Dendritic cell treated with granulocyte-macrophage colony-stimulating factor and Interleukin-4, amounts not matched to agents 40 ng/mL and 50 ng/mL, for 4 days (primary cell): ENCODE data around the gene PRKAB2.
"Not testable (repeated sequence)": the region's sequence is repeated elsewhere in the genome, so short reads cannot be mapped to it uniquely, and the experiment has no call there.

Source experiments
- H3K27ac Mint-ChIP-seq: one replicate; pipeline ENCODE4 v1.8.0; 2022; ENCODE audit warnings: mild to moderate bottlenecking, mixed read lengths
- H3K27me3 Mint-ChIP-seq: one replicate; pipeline ENCODE4 v1.8.0; 2022; ENCODE audit warnings: mild to moderate bottlenecking, mixed read lengths
- H3K36me3 Mint-ChIP-seq: one replicate; pipeline ENCODE4 v1.8.0; 2022; ENCODE audit warnings: low read depth, mixed read lengths
- H3K4me1 Mint-ChIP-seq: one replicate; pipeline ENCODE4 v1.8.0; 2022; ENCODE audit warnings: low read depth, mixed read lengths
- H3K4me3 Mint-ChIP-seq: one replicate; pipeline ENCODE4 v1.8.0; 2022; ENCODE audit warnings: mild to moderate bottlenecking, moderate library complexity, mixed read lengths
- H3K9me3 Mint-ChIP-seq: one replicate; pipeline ENCODE4 v1.8.0; 2022; ENCODE audit warnings: mixed read lengths
- intact Hi-C: fragments of 100-400 bp; cut with micrococcal nuclease; formaldehyde crosslinking; loops from one replicate; pipeline ENCODE4 v1.15.0; 2022

The PRKAB2 gene

DNA sequence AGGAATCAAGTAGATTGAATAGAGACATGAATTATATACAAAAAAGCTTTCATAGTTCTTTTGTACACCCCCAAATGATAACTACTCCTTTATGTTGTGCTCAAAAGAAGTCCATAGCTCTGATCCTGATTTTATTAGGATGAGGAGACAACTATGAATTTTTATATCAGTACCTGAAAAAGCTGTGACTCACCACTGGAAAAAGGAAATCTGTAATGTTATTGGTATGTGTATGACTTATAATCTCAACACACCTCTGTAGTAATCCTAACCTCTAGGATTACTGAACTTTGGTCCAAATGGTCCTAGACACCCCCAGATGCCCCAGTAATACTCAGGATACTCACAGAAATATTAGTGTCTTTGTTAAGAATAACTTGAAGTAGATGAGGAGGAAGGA is 10.2 kb downstream of the PRKAB2 start:
- Mint-ChIP-seq H3K27me3 (no peaks in the 10 kb centered on the region), H3K4me1 (no peaks in the 10 kb centered on the region), H3K27ac (no peak overlapping the region), H3K36me3 (peaks cover 86% of the 10 kb centered on the region), H3K4me3 (no peak overlapping the region), H3K9me3 (no peaks in the 10 kb centered on the region)
- intact Hi-C loops = no loop called here

GRCh38 chr1:147157116-147157515 is 15.2 kb downstream of the PRKAB2 start:
- H3K4me3 Mint-ChIP-seq, H3K27me3 Mint-ChIP-seq, H3K27ac Mint-ChIP-seq, H3K9me3 Mint-ChIP-seq, H3K4me1 Mint-ChIP-seq, intact Hi-C loops: not testable (repeated sequence)
- H3K36me3 Mint-ChIP-seq = peaks cover 75% of the 10 kb centered on the region

DNA sequence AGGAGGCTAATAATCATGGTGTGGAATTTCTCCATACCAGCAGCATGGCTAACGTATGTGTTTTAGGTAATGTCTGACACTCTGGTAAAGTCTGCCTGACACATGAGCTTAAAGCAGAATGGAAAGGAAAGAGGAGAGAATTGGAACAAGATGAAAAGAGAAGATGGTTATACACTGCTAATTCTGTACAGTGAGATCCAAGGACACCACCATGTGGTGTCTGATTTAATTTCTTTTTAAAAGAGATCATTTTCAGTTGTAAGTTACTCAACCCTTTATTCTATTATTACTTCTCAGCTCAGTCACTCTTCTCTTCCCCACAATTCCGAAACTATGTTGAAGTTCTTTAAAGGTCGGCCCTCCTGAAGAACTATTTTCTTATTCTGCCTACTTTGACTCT is 15.6 kb downstream of the PRKAB2 start:
- Mint-ChIP-seq H3K27me3 (no peaks in the 10 kb centered on the region), H3K4me3 (no peak overlapping the region), H3K36me3 (peaks cover 70% of the 10 kb centered on the region), H3K27ac (no peak overlapping the region), H3K9me3 (no peaks in the 10 kb centered on the region), H3K4me1 (no peaks in the 10 kb centered on the region)
- intact Hi-C loops = no loop called here

- Mint-ChIP-seq H3K4me3 (no peak overlapping the region), H3K36me3 (peaks cover 36% of the 10 kb centered on the region), H3K27me3 (no peaks in the 10 kb centered on the region), H3K4me1 (no peaks in the 10 kb centered on the region), H3K9me3 (no peaks in the 10 kb centered on the region), H3K27ac (no peak overlapping the region)
- intact Hi-C loops = no loop called here
Observed at GRCh38 chr1:147152772-147153171, 19.5 kb downstream of the PRKAB2 start.

GRCh38 chr1:147151244-147151643 is 21.0 kb downstream of the PRKAB2 start:
- no peaks in the 10 kb centered on the region for H3K4me1 Mint-ChIP-seq
- H3K27ac Mint-ChIP-seq = no peak overlapping the region
- H3K36me3 Mint-ChIP-seq = peaks cover 21% of the 10 kb centered on the region
- no peaks in the 10 kb centered on the region for H3K9me3 Mint-ChIP-seq
- no peak overlapping the region for H3K4me3 Mint-ChIP-seq
- intact Hi-C loops = no loop called here
- H3K27me3 Mint-ChIP-seq = no peaks in the 10 kb centered on the region

DNA sequence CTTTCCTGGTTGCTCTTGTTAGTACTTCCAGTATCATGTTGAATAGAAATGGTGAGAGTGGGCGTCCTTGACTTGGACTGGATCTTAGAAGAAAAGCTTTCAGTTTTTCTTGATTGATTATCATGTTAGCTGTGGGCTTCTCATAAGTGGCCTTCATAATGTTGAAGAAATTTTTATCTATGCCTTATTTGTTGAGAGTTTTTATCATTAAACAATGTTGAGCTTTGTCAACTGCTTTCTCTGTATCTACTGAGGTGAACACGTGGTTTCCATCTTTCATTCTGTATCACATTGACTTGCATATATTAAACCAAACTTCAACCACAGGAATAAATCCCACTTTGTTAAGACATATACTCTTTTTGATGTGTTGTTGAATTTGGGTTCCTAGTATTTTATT is 29.4 kb downstream of the PRKAB2 start:
- intact Hi-C loops = no loop called here
- Mint-ChIP-seq H3K4me1 (no peaks in the 10 kb centered on the region), H3K9me3 (no peaks in the 10 kb centered on the region), H3K27me3 (peaks cover 4% of the 10 kb centered on the region), H3K27ac (no peak overlapping the region), H3K36me3 (no peaks in the 10 kb centered on the region), H3K4me3 (no peak overlapping the region)

- H3K27ac Mint-ChIP-seq, intact Hi-C loops, H3K27me3 Mint-ChIP-seq, H3K4me3 Mint-ChIP-seq, H3K4me1 Mint-ChIP-seq, H3K9me3 Mint-ChIP-seq, H3K36me3 Mint-ChIP-seq: not testable (repeated sequence)
Observed at GRCh38 chr1:147130721-147131120, 41.5 kb downstream of the PRKAB2 start.

DNA sequence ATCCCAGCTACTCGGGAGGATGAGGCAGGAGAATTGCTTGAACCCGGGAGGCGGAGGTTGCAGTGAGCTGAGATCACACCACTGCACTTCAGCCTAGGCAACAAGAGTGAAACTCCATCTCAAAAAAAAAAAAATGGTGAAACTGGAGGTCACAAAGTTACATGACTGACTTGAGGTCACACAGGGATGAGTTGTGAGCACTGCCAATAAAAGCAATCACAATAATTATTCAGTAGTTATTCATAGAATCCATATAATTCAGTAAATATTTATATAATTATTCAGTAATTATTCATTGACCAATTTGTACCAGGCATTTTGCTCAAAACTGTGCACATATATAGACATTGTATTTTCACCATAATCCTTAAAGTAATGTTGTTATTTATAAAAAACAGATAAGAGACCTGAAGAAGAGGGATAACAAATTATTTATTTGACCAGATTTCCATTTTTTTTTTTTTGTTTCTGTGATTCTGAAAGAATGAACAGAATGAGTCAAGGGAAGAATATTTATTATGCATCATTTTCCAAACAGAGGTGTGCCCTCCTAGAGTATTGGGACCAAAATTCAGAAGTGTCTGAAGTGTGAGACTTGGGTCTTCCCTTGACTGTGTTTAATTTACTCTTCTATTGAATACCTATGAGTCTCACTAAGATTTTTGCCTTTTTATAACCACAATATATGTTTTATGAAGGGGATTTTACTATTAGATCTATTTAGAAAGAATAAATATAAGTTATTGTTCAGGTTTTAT is 43.0 kb downstream of the PRKAB2 start:
- intact Hi-C loops = no loop called here
- H3K4me1 Mint-ChIP-seq = no peaks in the 10 kb centered on the region
- no peaks in the 10 kb centered on the region for H3K36me3 Mint-ChIP-seq
- H3K27ac Mint-ChIP-seq = no peak overlapping the region
- no peaks in the 10 kb centered on the region for H3K27me3 Mint-ChIP-seq
- no peak overlapping the region for H3K4me3 Mint-ChIP-seq
- H3K9me3 Mint-ChIP-seq = no peaks in the 10 kb centered on the region

DNA sequence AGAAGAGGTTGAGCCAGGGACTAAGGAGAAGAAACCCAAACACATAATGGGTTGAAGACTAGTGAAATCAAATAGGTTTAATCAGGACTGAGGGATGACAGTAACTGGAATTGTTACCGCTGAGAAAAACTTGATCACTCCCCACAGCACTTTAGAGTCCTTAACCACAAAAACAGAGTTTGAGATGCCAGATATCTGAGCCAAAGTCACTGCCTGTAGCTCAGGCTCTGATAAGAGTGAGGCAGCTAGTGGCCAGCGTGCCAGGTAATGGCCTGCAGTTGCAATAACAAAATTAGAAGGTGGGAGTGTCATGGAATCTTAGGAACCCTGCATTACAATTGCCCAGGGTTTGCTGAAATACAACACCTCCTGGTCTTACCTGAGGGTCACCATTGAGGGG is 48.0 kb downstream of the PRKAB2 start:
- intact Hi-C loops = no loop called here
- peaks cover 3% of the 10 kb centered on the region for H3K27me3 Mint-ChIP-seq
- H3K4me3 Mint-ChIP-seq = no peak overlapping the region

GRCh38 chr1:147117109-147117508 is 55.2 kb downstream of the PRKAB2 start:
- no peak overlapping the region for H3K27ac Mint-ChIP-seq
- intact Hi-C loops = no loop called here
- no peaks in the 10 kb centered on the region for H3K4me1 Mint-ChIP-seq
- H3K4me3 Mint-ChIP-seq = no peak overlapping the region
- no peaks in the 10 kb centered on the region for H3K36me3 Mint-ChIP-seq
- peaks cover 1% of the 10 kb centered on the region for H3K27me3 Mint-ChIP-seq
- H3K9me3 Mint-ChIP-seq = no peaks in the 10 kb centered on the region

More for the DNA sequence above, 48.0 kb downstream of the PRKAB2 start:
- Mint-ChIP-seq H3K4me1 (no peaks in the 10 kb centered on the region), H3K27ac (no peak overlapping the region), H3K36me3 (no peaks in the 10 kb centered on the region), H3K9me3 (no peaks in the 10 kb centered on the region)

DNA sequence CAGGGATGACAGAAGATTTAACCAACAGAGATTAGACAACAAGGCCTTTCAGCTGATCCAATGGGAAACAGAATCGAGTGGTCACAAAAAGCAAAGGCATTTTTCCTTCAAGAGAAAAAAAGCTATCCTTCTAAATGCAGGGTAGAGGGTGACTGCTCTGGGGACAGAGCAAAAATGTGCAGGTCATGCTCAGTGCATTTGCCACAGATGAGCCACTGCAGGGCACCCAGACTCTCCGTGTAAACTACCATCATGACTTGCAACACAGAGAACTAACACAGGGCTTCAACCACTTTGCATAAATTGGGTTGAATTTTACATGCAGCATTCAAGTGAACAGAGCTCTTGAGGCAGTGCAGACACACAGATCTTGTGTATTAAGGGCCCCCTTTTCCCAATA is 56.8 kb downstream of the PRKAB2 start:
- Mint-ChIP-seq H3K27ac (no peak overlapping the region), H3K4me1 (no peaks in the 10 kb centered on the region), H3K27me3 (no peaks in the 10 kb centered on the region), H3K36me3 (no peaks in the 10 kb centered on the region), H3K4me3 (no peak overlapping the region), H3K9me3 (no peaks in the 10 kb centered on the region)
- intact Hi-C loops = no loop called here

- H3K4me1 Mint-ChIP-seq, H3K9me3 Mint-ChIP-seq, H3K36me3 Mint-ChIP-seq, H3K27me3 Mint-ChIP-seq, H3K27ac Mint-ChIP-seq, intact Hi-C loops, H3K4me3 Mint-ChIP-seq: not testable (repeated sequence)
Observed at GRCh38 chr1:147115079-147115478, 57.2 kb downstream of the PRKAB2 start.

DNA sequence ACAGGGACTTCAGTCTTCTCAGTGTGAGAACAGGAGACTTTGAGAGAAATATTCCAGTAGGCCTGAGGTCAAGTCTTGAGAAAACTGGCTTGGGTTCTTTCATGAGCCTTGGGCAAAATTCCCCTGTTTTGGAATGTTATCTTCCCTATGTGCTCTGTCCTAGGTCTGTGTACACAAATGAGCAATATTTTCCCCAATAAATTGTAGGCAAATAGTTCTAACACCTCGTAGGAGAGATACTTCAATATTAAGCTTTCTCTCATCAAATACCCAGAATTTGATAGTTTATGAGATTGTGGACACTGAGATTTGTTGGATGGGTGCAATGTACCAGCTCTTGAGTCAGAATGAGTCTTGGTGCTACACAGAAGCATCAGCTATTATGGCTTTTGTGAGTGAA is 57.9 kb downstream of the PRKAB2 start:
- intact Hi-C loops, H3K36me3 Mint-ChIP-seq, H3K4me1 Mint-ChIP-seq, H3K9me3 Mint-ChIP-seq, H3K4me3 Mint-ChIP-seq, H3K27ac Mint-ChIP-seq, H3K27me3 Mint-ChIP-seq: not testable (repeated sequence)

GRCh38 chr1:147111381-147112130 is 60.7 kb downstream of the PRKAB2 start:
- Mint-ChIP-seq H3K4me3 (no peak overlapping the region), H3K9me3 (no peaks in the 10 kb centered on the region), H3K4me1 (no peaks in the 10 kb centered on the region), H3K27ac (no peak overlapping the region), H3K27me3 (peaks cover 3% of the 10 kb centered on the region), H3K36me3 (no peaks in the 10 kb centered on the region)
- intact Hi-C loops = no loop called here

GRCh38 chr1:147110872-147111271 is 61.4 kb downstream of the PRKAB2 start:
- H3K27ac Mint-ChIP-seq = no peak overlapping the region
- no peaks in the 10 kb centered on the region for H3K4me1 Mint-ChIP-seq
- peaks cover 3% of the 10 kb centered on the region for H3K27me3 Mint-ChIP-seq
- no peaks in the 10 kb centered on the region for H3K36me3 Mint-ChIP-seq
- intact Hi-C loops = no loop called here
- no peak overlapping the region for H3K4me3 Mint-ChIP-seq
- H3K9me3 Mint-ChIP-seq = no peaks in the 10 kb centered on the region
